Measurements from ENCODE around the gene CRYBG2.
A peak's percentile ranks its signal among the peaks of the same experiment; 100 is the strongest.
"Not testable (repeated sequence)": the region's sequence is repeated elsewhere in the genome, so short reads cannot be mapped to it uniquely, and the experiment has no call there.

The CRYBG2 gene

DNA sequence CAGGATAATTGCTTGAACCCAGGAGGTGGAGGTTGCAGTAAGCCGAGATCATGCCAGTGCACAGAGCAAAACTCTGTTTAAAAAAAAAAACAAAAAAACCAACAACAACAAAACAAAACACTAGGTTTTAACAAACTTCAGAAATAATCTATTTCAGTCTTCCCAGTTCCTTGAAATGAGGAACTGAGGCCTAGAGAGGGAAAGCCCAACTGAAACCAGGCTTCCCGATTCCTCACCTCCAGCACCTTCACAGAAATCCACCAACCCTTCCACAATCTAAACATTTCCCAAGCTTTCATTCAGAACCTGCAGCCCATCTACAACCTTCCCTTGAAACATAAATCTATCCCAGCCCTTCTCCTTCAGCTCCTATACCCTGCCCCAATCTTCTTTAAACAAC is 36.8 kb downstream of the CRYBG2 start:
- DNase-seq: no peak

DNA sequence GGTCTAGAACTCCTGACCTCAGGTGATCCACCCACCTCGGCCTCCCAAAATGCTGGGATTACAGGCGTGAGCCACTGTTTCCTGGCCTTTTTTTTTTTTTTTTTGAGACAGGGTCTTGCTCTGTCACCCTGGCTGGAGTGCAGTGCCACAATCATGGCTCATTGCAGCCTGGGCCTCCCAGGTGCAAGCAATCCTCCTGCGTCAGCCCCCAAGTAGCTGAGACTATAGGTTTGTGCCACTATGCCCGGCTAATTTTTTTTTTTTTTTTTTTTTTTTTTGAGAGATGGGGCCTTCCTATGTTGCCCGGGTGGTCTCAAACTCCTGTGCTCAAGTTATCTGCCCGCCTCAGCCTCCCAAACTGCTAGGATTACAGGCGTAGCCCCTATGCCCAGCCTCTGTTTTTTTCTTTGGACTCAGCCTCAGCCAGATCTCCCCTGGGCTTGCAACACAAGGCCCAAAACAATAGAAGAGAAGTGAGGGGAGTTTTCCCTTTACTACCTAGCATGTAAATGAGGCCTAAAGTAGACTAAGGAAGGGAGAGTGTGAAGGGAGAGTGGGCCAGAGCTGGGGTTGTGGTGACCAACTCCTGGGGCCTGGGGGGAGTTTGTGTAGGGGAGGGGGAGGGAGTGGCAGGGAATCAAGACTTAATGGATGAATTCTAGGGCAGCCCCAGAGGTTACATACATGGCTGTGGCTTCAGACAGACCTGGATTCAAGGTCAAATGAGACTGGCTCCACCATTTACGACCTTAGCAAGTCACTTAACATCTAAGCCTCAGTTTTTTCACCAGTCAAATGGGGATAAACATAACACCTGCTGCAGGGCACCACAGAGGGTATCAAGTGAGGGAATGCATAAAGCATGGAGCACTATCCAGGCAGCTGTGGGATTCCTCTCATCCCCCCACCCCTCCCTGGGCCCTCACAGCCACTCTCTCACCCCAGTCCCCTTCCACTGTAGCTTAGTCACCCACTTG is 37.8 kb downstream of the CRYBG2 start:
- DNase-seq: no peak

DNA sequence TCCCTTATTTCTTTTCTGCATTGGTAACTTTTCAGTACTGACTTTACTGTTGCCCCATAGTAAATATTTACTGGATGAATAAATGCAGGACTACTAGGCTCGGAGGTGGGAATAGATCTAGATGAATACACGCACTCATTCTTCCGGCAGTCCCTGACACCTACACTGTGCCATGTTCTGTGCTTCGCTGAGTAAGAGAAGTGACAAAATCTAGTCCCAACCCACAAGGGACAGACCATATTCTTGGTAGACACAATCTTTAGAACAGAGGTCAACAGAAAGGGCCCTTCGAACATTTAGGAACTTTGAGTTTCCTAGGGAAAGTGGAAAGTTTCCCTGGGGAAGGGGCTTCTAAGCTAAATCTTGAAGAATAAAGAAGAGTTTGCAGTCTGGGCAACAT is 39.4 kb downstream of the CRYBG2 start:
- no peak for DNase-seq

DNA sequence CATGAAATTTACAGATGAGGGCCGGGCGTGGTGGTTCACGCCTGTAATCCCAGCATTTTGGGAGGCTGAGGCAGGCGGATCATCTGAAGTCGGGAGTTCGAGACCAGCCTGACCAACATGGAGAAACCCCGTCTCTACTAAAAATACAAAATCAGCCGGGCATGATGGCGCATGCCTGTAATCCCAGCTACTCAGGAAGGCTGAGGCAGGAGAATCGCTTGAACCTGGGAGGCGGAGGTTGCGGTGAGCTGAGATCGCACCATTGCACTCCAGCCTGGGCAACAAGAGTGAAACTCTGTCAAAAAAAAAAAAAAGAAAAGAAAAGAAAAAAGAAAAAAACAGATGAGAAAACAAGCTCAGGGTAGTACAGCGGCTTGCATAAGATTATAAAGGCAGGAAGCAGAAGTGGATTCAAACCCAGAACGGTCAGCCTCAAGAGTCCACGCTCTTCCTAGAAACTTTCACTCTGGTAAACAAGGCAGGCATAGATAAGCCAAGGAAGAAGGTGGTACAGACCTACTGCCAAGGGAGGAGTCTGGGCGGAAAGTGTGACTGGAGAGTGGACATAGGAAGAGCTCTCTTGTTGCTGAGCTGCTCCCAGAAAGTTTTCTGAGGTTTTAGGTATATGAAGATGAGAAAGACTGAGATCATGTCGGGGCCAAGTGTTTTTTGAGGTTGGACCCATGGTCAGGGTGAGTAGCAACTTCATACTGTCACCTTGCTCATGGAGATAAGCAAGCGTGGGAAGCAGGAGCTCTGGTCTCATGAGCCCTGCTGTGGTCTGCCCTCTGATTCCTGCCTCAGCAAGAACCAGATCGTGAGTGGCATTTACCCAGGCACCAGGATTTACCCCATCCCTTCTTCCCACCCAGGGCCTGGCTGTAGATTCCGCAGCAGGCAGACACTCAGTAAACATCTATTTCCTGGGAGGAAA is 45.7 kb downstream of the CRYBG2 start:
- DNase-seq: not testable (repeated sequence)

DNA sequence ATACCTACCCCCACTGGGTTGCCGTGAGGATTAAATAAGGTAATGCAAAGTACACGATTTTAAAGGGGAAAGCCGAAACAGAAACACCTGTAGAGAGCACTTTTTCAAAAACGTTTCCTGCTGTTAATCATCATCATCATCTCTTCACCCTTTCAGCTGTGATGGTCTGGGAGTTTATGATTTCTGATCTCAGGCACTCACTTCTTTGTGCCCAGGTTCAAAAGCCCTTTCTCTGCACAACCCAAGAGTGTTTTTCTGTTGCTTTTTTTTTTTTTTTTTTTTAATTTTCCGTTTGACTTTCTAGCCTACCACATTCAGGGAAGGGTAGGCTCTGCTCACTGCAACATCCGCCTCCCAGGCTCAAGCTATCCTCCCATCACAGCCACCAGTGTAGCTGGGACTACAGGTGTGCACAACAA is 46.6 kb downstream of the CRYBG2 start:
- no peak for DNase-seq

DNA sequence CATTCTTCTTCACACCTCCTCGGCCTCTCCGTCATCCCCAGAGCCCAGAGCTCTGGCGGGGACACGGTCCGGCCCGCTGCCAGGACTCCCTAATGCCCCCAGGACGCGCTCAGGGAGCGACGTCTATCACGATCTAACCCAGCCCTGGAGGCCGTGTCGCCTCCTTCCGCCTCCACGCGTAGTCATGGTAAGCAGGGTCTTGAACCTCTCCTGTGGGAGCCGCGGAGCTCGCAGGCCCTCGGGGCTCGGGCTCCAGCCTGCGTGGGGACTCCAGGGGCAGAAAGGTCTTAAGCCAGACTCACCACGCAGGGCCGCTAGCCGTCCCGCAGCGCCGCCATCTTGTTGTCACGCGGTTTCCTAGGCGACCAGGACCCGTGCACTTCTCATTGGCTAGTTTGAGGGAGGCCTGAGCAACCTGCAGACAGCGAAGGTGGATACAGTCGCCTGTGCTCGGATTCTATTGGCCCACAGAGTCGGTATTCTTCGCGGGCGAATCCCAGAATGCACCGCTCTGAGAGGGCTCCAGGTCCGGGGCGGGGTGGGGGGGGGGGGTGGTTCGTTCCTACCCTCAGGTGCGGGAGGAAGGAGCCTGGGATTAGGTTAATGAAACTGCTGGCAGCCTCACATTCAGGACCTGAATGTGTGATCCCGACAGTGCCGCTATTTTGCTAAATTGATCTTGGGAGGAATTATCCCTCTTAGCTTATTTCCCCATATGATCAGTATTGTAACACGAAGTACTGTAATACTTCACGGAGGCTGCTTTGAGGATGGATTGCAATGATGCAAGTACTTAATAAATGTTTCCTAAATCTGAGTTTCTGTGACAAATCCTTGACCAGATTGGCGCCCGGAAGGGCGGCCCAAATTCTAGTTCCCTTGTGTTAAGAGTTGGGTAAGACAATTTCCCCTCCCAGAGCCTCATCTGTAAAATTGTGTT is 47.4 kb downstream of the CRYBG2 start, which contains the start of gene UBXN11:
Gene UBXN11, minus strand, starts transcription at position 347 of the 940 bp plus-strand sequence. CDS start 3,753 bp downstream, outside the sequence.
- peak; percentile 83 to 93 for DNase-seq

DNA sequence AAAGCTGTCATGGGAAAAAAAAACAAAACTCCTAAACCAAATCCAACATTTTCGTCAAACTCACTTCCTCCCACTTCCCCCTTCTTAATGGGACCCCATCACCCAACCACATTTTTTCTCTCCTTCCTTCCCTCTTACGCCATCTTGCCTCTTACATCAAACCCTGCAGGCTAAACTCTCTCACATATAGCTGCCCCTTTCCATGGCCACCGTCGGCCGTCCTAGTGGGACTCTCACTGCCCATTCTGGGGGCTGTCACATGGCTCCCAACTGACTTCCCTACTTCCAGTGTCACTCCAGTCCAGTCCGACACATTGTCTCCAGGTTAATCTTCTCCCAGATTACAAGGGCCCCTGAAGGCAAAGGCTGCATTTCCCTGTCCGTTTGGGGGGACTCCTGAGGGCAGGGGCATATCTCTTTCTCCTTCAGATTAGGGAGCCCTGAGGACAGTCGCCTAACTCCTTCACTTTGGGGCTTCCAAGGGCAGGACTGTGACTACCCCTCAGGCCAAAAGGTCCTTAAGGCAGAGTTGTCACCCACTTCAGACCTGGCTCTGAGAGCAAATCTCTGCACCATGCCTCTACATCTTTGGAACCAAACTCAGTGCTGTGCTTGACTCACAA is 48.2 kb downstream of the CRYBG2 start:
- no peak for DNase-seq

DNA sequence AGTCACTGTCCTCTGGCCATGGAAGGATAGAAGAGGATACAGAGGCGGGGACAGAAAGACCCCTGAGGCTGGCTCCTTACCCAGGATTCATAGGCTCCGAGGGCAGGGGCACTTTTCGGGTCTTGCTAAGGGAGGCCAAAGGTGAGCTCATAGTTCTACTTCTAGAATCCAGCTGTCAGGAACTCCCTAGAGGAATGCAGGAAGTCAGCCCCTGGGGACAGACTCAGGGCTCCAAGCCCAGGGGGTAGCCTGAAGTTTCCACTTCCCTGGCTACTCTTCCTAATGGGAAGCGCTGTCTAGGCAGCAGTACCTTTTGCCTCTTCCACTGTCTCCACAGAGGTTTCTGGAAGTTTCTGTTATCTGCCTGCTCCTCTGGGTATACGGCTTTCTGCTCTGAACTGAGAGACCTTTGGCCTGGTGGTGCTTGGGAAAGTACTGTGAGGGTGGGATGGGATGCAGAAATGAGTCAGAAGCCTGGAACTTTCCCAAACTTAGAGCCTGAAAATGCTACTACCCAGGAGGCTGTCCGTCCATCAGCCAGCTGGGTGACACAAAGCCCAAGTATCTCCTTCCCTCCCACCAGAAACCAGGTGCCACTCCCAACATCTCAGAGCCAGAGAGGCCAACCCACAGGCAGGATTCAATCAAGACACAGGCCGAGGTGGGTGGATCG is 51.1 kb downstream of the CRYBG2 start:
- no peak for DNase-seq

DNA sequence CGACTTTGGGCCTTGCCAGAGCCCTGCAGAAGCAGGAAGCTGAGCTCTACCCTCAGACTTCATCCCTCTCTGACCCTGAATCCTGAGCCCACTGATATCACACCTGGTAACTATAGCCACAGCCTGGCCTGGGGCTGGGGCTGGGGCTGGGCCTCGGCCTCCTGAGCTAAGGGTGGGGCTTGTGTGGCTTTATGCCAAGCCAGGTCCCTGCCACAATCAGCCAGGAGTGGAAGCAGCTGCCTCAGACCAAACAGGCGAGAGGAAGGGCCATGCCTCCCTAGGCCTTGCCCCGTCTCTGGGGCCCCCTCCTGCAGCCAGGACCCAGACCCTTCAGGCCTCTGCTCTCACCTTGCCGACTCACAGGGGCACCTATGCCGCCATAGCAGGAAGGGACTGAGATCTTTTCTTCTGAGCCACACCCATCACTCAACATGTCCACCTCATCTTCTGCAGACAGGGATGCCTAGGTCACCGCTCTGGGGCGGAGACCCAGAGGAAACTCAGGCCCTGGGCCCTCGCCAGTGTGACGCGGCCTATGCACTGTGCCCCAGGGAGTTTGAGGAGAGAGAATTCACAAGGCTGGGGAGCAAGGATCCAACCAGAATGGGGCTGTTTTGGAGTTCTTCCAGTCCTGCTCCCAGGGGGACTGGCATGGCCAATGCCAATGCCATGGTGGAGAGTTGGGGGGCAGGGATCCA is 53.2 kb downstream of the CRYBG2 start:
- DNase-seq: no peak

DNA sequence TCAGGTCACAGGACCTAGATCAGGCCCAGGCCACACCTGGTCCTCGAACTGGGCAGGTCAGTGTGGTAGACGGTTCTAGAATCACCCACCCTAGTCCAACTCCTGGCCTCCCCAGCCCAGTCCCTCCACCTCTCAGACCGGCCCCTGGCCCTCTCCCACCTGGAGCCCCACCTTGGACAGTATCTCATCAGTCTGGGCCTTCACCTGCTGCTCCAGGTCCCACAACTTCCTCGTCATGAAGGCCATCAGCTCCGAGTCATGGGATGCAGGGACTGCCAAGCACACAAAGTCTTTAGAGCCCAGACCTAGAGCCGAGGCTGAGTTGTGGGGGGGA is 56.2 kb downstream of the CRYBG2 start:
- no peak for DNase-seq

DNA sequence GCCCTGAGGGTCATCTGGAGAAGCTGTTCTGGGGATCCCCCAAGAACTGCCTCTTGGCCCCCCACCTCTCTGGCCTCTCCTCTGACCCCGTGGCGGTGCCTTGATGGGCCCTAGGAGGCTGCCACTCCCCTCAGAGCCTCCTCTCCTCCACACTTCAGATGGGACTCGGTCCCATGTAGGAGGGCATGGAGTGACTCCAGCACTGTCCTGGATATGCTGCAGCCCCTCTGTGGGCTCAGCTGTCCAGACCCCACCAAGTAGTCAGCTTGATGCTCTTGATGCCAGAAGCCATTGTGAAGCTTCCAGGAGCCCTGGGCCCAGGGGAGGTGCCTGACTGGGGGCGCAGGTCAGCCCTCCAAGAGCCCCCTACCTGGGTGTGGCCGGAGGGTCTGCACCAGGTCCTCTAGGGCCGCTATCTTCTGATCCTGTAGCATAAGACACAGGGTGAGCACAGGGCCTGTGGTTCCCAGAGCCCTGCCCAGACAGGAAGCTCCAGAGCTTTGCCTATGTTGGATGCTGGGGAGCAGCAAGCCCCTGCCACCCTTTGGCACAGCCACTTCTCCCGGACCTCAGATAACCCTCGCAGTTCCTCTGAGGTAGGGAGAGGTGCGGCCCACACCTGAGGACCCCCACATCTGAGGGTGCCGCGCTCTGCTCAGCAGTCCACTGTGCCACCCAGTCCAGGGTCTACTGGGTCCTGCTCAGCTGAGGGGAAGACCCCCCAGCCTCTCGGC is 56.7 kb downstream of the CRYBG2 start:
- DNase-seq: no peak

DNA sequence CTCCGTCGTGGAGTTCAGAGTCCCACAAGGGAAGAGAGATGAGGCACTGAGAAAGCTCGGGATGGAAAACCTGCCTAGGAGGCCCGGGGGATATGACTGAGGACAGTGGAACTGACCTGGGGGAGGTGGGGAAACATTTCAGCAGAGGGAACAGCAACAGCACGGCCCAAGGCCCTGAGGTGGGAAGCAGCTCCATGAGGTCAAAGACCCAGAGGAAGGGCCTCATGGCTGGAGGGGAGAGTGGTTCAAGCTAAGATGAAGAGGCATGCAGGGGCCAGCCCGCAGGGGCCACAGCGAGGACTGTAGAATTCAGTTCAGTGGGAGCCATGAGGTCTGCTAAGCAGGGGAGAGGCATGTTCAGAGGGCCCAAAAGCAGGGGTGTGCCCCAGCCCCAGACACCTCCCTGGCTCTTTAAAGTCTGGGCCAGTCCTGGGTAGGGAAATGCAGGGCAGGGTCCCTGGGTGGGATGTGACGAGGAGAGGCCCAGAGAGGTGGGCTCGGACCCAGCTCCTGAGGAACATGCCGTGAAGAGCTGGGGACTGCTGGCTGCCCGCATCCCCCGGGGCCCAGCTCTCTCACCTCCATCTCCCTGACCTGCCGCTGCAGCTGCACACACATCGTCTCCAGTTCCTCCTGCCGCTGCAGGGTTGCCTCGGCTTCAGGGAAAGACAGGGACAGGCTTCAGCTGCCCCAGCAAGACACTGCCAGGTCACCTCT is 57.4 kb downstream of the CRYBG2 start:
- DNase-seq: no peak

DNA sequence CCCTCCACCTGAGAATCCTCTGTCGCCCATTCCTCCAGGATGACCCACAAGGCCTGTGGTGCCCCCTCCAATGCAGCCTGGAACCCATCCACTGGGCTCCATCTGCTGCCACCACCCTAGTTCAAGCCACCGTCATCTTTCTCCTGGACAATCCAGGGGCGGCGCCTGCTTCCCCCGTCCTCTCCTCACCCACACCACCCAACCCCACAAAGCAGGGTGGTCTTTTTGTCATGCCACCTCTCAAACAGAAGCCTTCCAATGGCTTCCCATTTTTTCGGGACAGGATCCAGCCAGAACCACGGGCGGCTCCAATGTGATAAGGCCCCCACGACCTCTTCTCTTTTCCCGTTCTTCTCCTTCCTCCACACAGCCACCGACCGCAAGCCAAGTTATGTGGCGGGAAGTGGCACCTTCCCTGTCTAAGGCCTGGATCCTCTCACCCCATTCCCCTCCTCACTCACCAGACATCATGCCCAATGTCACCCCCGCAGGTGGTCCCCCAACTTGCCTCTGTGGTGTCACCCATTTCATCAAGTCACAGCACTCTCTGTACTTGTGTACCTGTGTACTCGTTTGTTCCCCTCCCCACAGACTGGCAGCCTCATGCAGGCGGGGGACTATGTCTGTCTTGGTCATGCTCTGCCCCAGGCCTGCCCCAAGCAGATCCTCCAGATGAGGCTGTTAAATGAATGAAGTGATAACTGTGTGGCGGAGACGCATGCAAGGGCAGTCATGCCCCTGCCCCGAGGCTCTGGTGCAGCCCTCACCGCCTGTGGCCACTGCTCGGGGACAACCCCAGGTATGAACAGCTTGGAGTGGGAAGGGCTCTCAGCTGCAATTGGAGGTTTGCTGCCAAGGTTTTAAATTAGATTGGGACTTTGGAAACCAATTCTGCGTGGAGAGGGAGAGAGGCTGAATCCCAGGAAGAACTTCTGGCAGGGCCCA is 58.5 kb downstream of the CRYBG2 start:
- DNase-seq: no peak

DNA sequence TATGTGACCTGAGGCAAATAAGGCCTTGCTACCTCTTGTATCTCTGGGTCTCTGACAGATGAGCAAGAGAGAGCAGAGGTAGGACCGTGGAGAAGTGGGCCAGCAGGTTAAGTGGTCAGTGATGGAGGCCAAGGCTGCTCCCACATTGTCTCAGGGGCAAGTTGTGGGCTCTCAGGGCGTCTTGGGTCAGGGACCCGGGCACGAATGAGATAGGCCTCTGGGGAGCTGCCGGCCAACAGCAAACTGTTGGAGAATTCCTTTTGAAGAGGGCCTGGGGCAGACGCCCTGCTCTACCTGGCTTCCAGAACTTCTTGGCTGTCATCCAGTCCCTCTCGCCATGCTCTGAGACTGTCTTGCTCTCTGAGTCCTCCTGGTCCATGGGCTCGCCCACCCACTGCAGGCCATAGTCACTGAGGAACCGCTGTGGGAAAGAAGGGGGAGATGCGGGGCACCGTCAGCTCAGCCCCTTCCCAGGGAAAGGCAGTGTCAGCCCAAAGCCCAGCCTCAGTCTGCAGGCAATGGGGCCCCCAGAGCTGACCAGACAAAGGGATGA is 59.9 kb downstream of the CRYBG2 start:
- no peak for DNase-seq

DNA sequence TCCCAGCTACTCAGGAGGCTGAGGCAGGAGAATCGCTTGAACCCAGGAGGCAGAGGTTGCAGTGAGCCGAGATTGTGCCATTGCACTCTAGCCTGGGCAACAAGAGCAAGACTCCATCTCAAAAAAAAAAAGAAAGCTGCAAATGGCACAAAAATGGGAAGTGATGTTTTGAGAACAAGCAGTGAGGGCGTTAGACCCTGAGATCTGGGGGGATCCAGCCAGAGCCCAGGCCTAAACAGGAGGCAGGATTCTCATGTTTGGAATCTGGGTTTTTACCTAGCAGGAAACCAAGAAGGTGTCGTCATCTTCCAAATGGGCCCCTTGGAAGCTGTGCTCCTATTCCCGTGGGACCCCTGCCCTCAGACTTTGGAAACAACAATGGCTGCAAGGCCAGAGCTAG is 61.2 kb downstream of the CRYBG2 start:
- DNase-seq: not testable (repeated sequence)

DNA sequence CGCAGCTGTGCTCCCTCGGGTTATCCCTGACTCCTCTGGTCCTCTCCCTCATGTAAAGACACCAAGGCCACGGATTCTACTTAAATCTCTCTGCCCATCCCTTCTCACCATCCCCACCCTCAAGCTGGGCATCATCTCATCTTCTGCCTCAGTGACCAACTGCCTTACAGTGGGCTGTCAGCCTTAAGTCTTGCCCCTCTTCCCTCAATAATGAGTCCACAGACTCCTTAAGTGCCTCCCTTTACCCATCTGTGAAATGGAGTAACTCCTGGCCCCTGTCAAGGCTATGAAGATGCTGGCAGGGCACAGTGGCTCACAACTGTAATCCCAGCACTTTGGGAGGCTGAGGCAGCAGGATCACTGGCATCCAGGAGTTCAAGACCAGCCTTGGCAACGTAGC is 62.0 kb downstream of the CRYBG2 start:
- no peak for DNase-seq

DNA sequence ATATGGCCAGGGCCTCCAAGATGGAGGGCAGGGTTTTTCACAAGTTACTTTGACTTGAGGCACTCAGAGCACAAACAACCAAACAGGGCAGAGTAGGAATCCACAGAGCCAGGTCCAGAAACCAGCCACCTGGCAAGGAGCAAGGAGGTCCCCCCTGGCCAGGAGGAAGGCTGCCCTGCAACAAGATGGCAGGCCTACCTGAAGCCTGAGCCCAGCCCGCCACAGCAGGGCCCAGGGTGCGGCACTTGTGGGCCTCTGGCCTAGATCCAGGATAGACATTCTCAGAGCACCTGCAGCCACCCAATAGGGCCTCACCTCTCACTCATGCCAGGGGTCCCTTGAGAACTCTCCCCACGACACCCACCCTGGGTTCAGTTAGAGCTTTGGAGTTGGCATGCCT is 62.5 kb downstream of the CRYBG2 start:
- no peak for DNase-seq

DNA sequence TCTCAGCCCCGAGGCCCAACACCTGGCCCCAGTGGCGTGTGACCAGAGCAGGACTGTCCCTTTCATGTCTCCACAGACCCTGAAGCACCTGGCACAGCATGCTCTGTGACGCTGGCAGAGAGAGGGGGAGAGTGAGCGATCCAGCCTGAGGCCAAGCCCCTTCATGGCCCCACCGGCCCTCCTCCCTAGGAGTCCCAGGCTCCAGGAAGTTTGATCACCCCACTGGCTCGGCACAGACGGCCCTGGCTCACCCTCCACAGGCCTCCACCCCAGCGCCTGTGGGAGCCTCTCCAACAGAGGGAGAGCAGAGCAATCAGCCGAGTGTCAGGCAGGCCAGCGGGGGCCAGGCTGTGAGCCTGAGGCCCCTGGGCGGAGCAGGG is 63.1 kb downstream of the CRYBG2 start:
- DNase-seq: no peak

Data from SW 1271 (cell line).